ENCODE data around the gene C12orf43. TPM values are rescaled to one million over a fixed set of nuclear protein-coding genes. Genes with fewer than 3 reads are reported as not detected.

C12orf43 gene
- total RNA-seq, 1 donor from 2014 or later: 21.2 TPM

DNA sequence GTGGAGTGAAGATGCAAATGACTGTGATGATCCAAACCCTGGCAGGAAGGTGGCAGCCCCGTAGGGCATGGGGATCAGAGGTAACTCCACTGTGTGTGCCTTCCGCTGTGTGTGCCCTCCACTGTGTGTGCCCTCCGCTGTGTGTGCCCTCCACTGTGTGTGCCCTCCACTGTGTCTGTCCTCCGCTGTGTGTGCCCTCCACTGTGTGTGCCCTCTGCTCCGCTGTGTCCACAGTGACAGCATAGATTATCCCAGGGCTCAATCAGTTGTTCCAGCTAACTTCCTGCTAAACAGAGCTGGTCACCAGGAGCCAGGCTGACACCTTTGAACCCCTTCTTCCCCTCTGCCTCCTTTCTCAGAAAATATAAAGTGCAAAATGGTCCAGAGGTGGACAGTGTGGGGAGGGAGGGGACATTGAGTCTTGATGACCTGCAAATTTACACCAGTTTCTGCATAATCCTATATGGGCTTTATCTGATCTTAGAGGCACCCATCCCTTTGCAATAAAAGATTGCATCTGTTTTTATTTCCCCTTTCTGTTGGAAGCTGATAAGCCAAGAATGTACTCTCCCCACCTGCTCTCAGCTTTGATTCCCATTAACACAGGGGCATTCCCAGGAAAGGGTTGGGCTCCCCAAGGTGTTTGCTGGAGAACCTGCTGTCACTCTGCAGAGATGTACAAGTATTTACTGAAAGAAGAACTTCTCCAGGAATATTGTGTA, 59.5 kb downstream of the C12orf43 start:
- Mint-ChIP-seq H3K27me3 (peaks cover 3% of the 10 kb centered on the region), H3K4me3 (no peak overlapping the region), H3K4me1 (ENCODE audit: unreplicated experiment) (peaks cover 2% of the 10 kb centered on the region), H3K9me3 (no peaks in the 10 kb centered on the region), H3K36me3 (no peaks in the 10 kb centered on the region), H3K27ac (peak overlapping the region; percentile 58)
- DNase-seq (ENCODE audit: extremely low spot score, unreplicated experiment): no peak
- TF ChIP-seq, protein P1, sequence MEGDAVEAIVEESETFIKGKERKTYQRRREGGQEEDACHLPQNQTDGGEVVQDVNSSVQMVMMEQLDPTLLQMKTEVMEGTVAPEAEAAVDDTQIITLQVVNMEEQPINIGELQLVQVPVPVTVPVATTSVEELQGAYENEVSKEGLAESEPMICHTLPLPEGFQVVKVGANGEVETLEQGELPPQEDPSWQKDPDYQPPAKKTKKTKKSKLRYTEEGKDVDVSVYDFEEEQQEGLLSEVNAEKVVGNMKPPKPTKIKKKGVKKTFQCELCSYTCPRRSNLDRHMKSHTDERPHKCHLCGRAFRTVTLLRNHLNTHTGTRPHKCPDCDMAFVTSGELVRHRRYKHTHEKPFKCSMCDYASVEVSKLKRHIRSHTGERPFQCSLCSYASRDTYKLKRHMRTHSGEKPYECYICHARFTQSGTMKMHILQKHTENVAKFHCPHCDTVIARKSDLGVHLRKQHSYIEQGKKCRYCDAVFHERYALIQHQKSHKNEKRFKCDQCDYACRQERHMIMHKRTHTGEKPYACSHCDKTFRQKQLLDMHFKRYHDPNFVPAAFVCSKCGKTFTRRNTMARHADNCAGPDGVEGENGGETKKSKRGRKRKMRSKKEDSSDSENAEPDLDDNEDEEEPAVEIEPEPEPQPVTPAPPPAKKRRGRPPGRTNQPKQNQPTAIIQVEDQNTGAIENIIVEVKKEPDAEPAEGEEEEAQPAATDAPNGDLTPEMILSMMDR (conservative IDR thresholded peaks at IDR 0.05): no peak

DNA sequence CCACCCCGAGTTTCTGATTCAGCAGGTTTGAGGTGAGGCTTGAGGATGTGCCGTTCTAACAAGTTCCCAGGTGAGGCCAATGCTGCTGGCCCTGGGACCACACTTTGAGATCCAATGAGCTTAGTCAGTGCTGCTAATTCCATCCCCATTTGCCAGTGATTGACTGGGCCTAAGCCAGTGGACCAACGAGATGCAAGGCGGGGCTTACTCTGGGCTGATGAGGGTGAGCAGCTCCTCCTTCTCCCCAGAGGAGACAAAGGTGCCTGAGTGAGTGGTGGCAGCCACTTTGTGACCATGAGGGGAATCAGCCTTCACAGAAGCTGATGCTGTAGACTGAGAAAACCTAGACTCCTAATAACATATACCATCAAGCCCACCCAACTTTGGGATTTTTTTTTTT, 61.1 kb downstream of the C12orf43 start:
- TF ChIP-seq, protein P1 (conservative IDR thresholded peaks at IDR 0.05): no peak
- no peaks in the 10 kb centered on the region for H3K4me1 Mint-ChIP-seq (ENCODE audit: unreplicated experiment)

DNA sequence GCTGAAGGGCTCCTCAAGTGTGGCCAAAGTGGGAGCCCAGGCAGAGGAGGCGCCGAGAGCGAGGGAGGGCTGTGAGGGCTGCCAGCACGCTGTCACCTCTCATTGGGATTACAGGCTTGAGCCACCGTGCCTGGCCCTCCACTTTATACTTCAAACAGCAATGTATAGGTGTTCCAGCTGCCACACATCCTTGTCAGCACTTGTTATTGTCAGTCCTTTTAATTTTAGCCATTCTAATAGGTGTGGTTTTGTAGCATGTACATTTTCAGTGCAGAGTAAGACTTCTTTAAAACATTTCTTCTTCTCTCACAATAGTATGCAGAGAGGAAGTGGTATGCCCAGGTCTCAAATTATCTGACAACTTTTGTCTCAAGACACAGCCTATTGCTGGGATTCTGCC, 65.5 kb downstream of the C12orf43 start:
- no peaks in the 10 kb centered on the region for H3K27me3 Mint-ChIP-seq
- H3K36me3 Mint-ChIP-seq: no peaks in the 10 kb centered on the region
- DNase-seq (ENCODE audit: extremely low spot score, unreplicated experiment): no peak
- peaks cover under 1% of the 10 kb centered on the region for H3K4me1 Mint-ChIP-seq (ENCODE audit: unreplicated experiment)
- H3K27ac Mint-ChIP-seq: no peak overlapping the region
- H3K4me3 Mint-ChIP-seq: no peak overlapping the region
- TF ChIP-seq, protein P1 (conservative IDR thresholded peaks at IDR 0.05): no peak
- no peaks in the 10 kb centered on the region for H3K9me3 Mint-ChIP-seq

More for the DNA sequence above, 61.1 kb downstream of the C12orf43 start:
- no peak overlapping the region for H3K27ac Mint-ChIP-seq
- H3K9me3 Mint-ChIP-seq: no peaks in the 10 kb centered on the region
- no peaks in the 10 kb centered on the region for H3K36me3 Mint-ChIP-seq
- no peak overlapping the region for H3K4me3 Mint-ChIP-seq
- DNase-seq (ENCODE audit: extremely low spot score, unreplicated experiment): no peak
- peaks cover 3% of the 10 kb centered on the region for H3K27me3 Mint-ChIP-seq

Other genes with a start within 250 kb of the C12orf43 start
- gene SPPL3, start 112.1 kb downstream of the C12orf43 start, total RNA-seq (ENCODE audit: low replicate concordance): 67.6 and 67.7 TPM in 2 replicates
- gene HNF1A, start 37.9 kb downstream of the C12orf43 start, total RNA-seq (ENCODE audit: low replicate concordance): 7.2 and 9.6 TPM in 2 replicates
- gene OASL, start 22.8 kb upstream of the C12orf43 start, total RNA-seq (ENCODE audit: low replicate concordance): 0.17 and 0.19 TPM in 2 replicates
- 1.9 TPM in 1 of 2 replicates, not detected in the other for gene P2RX7, start 116.4 kb upstream of the C12orf43 start, total RNA-seq (ENCODE audit: low replicate concordance)
- gene P2RX4, start 193.6 kb upstream of the C12orf43 start, total RNA-seq (ENCODE audit: low replicate concordance): 17.0 and 27.9 TPM in 2 replicates